ENCODE measurements around the gene TMEM41B.

GRCh38 chr11:9301720-9302119 is 12.7 kb downstream of the TMEM41B start:
- no peak for TF ChIP-seq POLR2A (IDR thresholded peaks at IDR 0.05; ENCODE audit: low read length)
- TF ChIP-seq GATA1 (IDR thresholded peaks at IDR 0.05; ENCODE audit: low read depth, low read length): no peak

All from erythroblast (primary cell).